Endothelial cell of umbilical vein (primary cell): ENCODE data around the gene HCFC2. TPM values are rescaled to one million over a fixed set of nuclear protein-coding genes. Genes with fewer than 3 reads are reported as not detected.

Source experiments
- BruUV-seq: library from RNA; stranded (reverse); fragments of 400-500 nt; replicated peaks from 2 replicates; lab custom pipeline; 2021; lab: Mats Ljungman, UMichigan
- CTCF ChIA-PET: fragments of 300-600, 350-600 bp; sonication (Branson Sonifier 250); formaldehyde crosslinking; loops from one replicate; lab custom pipeline; 2021; ENCODE audit warnings: antibody characterized with exemption, inconsistent platforms; lab: Charles Lee
- POLR2A ChIA-PET: fragments of 300-600, 350-600 bp; sonication (Branson Sonifier 250); formaldehyde crosslinking; loops from one replicate; lab custom pipeline; 2021; ENCODE audit warnings: antibody characterized with exemption, inconsistent platforms; lab: Charles Lee
- DNase-seq: peaks from one replicate; pipeline ENCODE4 v3.0.0-alpha.2; 2011; ENCODE audit warnings: low read depth, low spot score
- FAIRE-seq: peaks from 2 replicates; lab custom pipeline; 2011; peaks lifted over from hg19 to GRCh38; lab: Jason Lieb, UNC
- H2AFZ ChIP-seq: 2 replicates; pipeline ENCODE4 v1.6.0; 2012; ENCODE audit warnings: low read depth, low read length, control low read depth, inconsistent platforms
- H3K27ac ChIP-seq: 2 replicates; pipeline ENCODE4 v1.5.1; 2011; ENCODE audit warnings: low read depth, mild to moderate bottlenecking, control low read depth, low read length, moderate library complexity; ENCODE audit not compliant: insufficient read depth
- H3K27me3 ChIP-seq, 2 experiments: 2 replicates each; pipeline versions ENCODE4 v1.6.0 to v1.6.1; 2011; ENCODE audit warnings: low read length in 2 of 2, mixed read lengths in 1 of 2; ENCODE audit not compliant: control insufficient read depth in 2 of 2, insufficient read depth in 2 of 2
- H3K36me3 ChIP-seq, 2 experiments: 2 replicates in 1 of 2; 3 replicates in 1 of 2; pipeline ENCODE4 v1.5.1; 2011; ENCODE audit warnings: low read length in 2 of 2, mild to moderate bottlenecking in 1 of 2, moderate library complexity in 1 of 2; ENCODE audit not compliant: control insufficient read depth in 2 of 2, insufficient read depth in 2 of 2; ENCODE audit errors: extremely low read depth in 1 of 2
- H3K4me1 ChIP-seq: 3 replicates; pipeline ENCODE4 v1.5.1; 2011; ENCODE audit warnings: mild to moderate bottlenecking, low read length; ENCODE audit not compliant: control insufficient read depth, insufficient read depth; ENCODE audit errors: extremely low read depth
- H3K4me2 ChIP-seq: 2 replicates; pipeline ENCODE4 v1.6.1; 2011; ENCODE audit warnings: low read length, control low read depth, mixed read lengths; ENCODE audit not compliant: insufficient read depth
- H3K4me3 ChIP-seq, 3 experiments: fragments of 200-600 bp in 1 of 3; sonication (generic), shearing (Covaris generic) in 1 of 3; replicated peaks in 1 of 3; 2 replicates each; pipeline ENCODE4 v1.5.1; 2011 to 2016; ENCODE audit warnings: control low read depth in 3 of 3, low read length in 3 of 3, mild to moderate bottlenecking in 2 of 3, inconsistent platforms in 1 of 3, low read depth in 1 of 3, moderate library complexity in 1 of 3; ENCODE audit not compliant: insufficient read depth in 1 of 3
- H3K79me2 ChIP-seq: 2 replicates; pipeline ENCODE4 v1.6.0; 2012; ENCODE audit warnings: low read length, inconsistent platforms; ENCODE audit not compliant: control insufficient read depth, insufficient read depth
- H3K9ac ChIP-seq: replicated peaks from 2 replicates; pipeline ENCODE3; 2011; ENCODE audit warnings: low read length, control low read depth; ENCODE audit not compliant: insufficient read depth; ENCODE audit errors: extremely low read depth
- H3K9me1 ChIP-seq: replicated peaks from 3 replicates; pipeline ENCODE4 v1.6.0; 2011; ENCODE audit warnings: mild to moderate bottlenecking, low read length; ENCODE audit not compliant: control insufficient read depth, insufficient read depth; ENCODE audit errors: extremely low read depth
- H3K9me3 ChIP-seq: replicated peaks from 2 replicates; pipeline ENCODE4 v1.5.1; 2012; ENCODE audit warnings: low read length, inconsistent platforms; ENCODE audit not compliant: control insufficient read depth, insufficient read depth
- H4K20me1 ChIP-seq: replicated peaks from 2 replicates; pipeline ENCODE3; 2011; ENCODE audit warnings: mild to moderate bottlenecking, low read length; ENCODE audit not compliant: control insufficient read depth, insufficient read depth; ENCODE audit errors: extremely low read depth
- CTCF ChIP-seq, 2 donors: IDR thresholded peaks; 1 replicate in 1 of 2; 2 replicates in 1 of 2; pipeline ENCODE4 v1.5.1; 2011; ENCODE audit warnings: low read length in 2 of 2, mild to moderate bottlenecking in 2 of 2, moderate library complexity in 2 of 2, control low read depth in 1 of 2, inconsistent platforms in 1 of 2, low read depth in 1 of 2; ENCODE audit not compliant: insufficient read depth in 1 of 2; ENCODE audit errors: extremely low read depth in 1 of 2
- EZH2 ChIP-seq: IDR thresholded peaks from 2 replicates; pipeline ENCODE4 v1.6.1; 2012; ENCODE audit warnings: borderline replicate concordance, low read depth, mild to moderate bottlenecking, moderate library complexity, low read length, inconsistent platforms; ENCODE audit not compliant: severe bottlenecking
- FOS ChIP-seq: IDR thresholded peaks from 2 replicates; pipeline ENCODE4 v1.6.1; 2011; ENCODE audit warnings: mild to moderate bottlenecking, low read length, moderate library complexity, borderline replicate concordance; ENCODE audit not compliant: insufficient read depth
- GATA2 ChIP-seq: IDR thresholded peaks from 2 replicates; pipeline ENCODE4 v1.7.0; 2011; ENCODE audit warnings: low read depth, mild to moderate bottlenecking, moderate library complexity, mixed read lengths, low read length; ENCODE audit not compliant: insufficient read length, insufficient read depth
- JUN ChIP-seq: IDR thresholded peaks from 2 replicates; pipeline ENCODE4 v1.6.1; 2011; ENCODE audit warnings: borderline replicate concordance, low read depth; ENCODE audit not compliant: insufficient read length, insufficient read depth
- MAX ChIP-seq: IDR thresholded peaks from 2 replicates; pipeline ENCODE4 v1.6.1; 2011; ENCODE audit not compliant: insufficient read depth, insufficient read length
- MYC ChIP-seq: IDR thresholded peaks from one replicate; pipeline ENCODE4 v1.6.1; 2011; ENCODE audit warnings: mild to moderate bottlenecking, low read depth, low read length
- POLR2A ChIP-seq: IDR thresholded peaks from 2 replicates; pipeline ENCODE4 v1.6.1; 2012; ENCODE audit warnings: low read depth, mild to moderate bottlenecking, control low read depth, low read length
- POLR2AphosphoS5 ChIP-seq: IDR thresholded peaks from 2 replicates; pipeline ENCODE4 v1.6.1; 2012; ENCODE audit warnings: low read depth, mild to moderate bottlenecking, control low read depth, low read length, moderate library complexity; ENCODE audit not compliant: insufficient read depth
- dilution Hi-C: fragments of 300-500 bp; cut with MboI; formaldehyde crosslinking; loops from one replicate; pipeline ENCODE4 v1.15.0; 2019; ENCODE audit warnings: low sequenced_read_pairs; ENCODE audit not compliant: extremely low pct_ligation_motif_present
- intact Hi-C: fragments of 100-400 bp; cut with micrococcal nuclease; formaldehyde crosslinking; loops from one replicate; pipeline ENCODE4 v1.10.0; 2022
- polyA plus RNA-seq, 4 experiments: library from polyadenylated mRNA; depleted of rRNA in 3 of 4; stranded (reverse) in 3 of 4; unstranded in 1 of 4; fragments of >200 nt; gene quantifications; 2 replicates each; pipeline versions ENCODE4 v1.2.1 to v1.2.3, GENCODE V29; 2011 to 2012; ENCODE audit warnings: missing spikeins in 1 of 4
- total RNA-seq: library from RNA; stranded (reverse); gene quantifications from 2 replicates; pipeline ENCODE4 v1.2.3, GENCODE V29; 2021

HCFC2 gene
- total and polyA plus RNA-seq, 2 donors (not counting 3 experiments of a cell fraction or from before 2014, with no cell fraction given), result 6.0 to 15.6 TPM

GRCh38 chr12:104126548-104126947 lies 62.2 kb downstream of the HCFC2 start:
- ChIA-PET POLR2A (no interaction called here), CTCF (interaction anchor here (1.2 kb wide), 1 partner anchor 12 kb away, joined by 3 read pairs; the partner anchor contains the start of gene NFYB)
- dilution Hi-C loops, result no loop called here
- intact Hi-C loops, result no loop called here
- Histone ChIP-seq H3K79me2 (peaks cover 1% of the 10 kb centered on the region), H3K4me3 (no peak overlapping the region), H2AFZ (no peak overlapping the region), H3K36me3 (peaks cover 8 to 16% of the 10 kb centered on the region in 2 experiments), H3K9me3 (no peaks in the 10 kb centered on the region), H3K27ac (no peak overlapping the region), H3K9ac (no peak overlapping the region), H3K4me2 (no peak overlapping the region), H4K20me1 (peaks cover 3% of the 10 kb centered on the region), H3K27me3 (no peaks in the 10 kb centered on the region), H3K9me1 (no peaks in the 10 kb centered on the region), H3K4me1 (peaks cover 4% of the 10 kb centered on the region)
- DNase-seq (no peak), FAIRE-seq (no peak)
- TF ChIP-seq EZH2 (no peak), JUN (no peak), CTCF (IDR thresholded peaks at IDR 0.05; ENCODE audit: extremely low read depth in 1 of 2, insufficient read depth in 1 of 2, low read depth in 1 of 2, low read length in 2 of 2) (no peak), MYC (no peak), POLR2A (no peak), POLR2AphosphoS5 (no peak), FOS (no peak), MAX (no peak), GATA2 (no peak)
- no TSS peak for BruUV-seq
